Measurements from ENCODE around the gene PSMA2.

DNA sequence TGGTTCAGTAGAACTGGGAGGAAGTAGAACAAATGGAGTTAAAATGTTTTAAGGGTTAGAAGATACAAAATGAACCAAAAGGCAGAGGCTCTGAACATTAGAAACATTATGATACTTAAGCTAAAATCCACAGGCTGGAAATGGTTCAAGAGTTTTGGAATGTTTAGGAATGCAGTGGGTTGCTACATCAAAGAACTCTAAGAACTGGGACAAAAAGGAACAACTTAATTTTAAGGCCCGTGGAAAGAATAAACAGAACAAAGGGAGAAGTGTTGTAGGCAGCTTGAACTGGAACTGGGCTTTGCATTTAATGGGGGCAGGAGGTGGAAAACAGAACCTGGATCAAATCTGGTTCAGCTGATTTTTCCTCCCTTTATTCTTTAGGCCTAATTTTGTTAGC lies 16.6 kb downstream of the PSMA2 start:
- TF ChIP-seq CTCF (IDR thresholded peaks at IDR 0.05; ENCODE audit: extremely low read depth in 1 of 2, insufficient read depth in 1 of 2, low read depth in 1 of 2, low read length in 2 of 2) (no peak), GATA2 (IDR thresholded peaks at IDR 0.05; ENCODE audit: insufficient read depth, insufficient read length, low read depth, low read length) (no peak), EZH2 (IDR thresholded peaks at IDR 0.05; ENCODE audit: borderline replicate concordance, low read depth, low read length, severe bottlenecking) (no peak), POLR2AphosphoS5 (IDR thresholded peaks at IDR 0.05; ENCODE audit: insufficient read depth, low read depth, low read length) (no peak), POLR2A (IDR thresholded peaks at IDR 0.05; ENCODE audit: low read depth, low read length) (no peak)
